Measurements from ENCODE around the gene SSR1.

GRCh38 chr6:7301702-7302101, 11.3 kb downstream of the SSR1 start:
- TF ChIP-seq TAF1 (IDR thresholded peaks at IDR 0.05; ENCODE audit: borderline replicate concordance, insufficient read depth, low read length) (no peak), POLR2AphosphoS5 (IDR thresholded peaks at IDR 0.05; ENCODE audit: low read depth, low read length) (no peak), SIN3A (IDR thresholded peaks at IDR 0.05; ENCODE audit: borderline replicate concordance, insufficient read depth, low read length) (no peak), REST (IDR thresholded peaks at IDR 0.05; ENCODE audit: insufficient read depth in 1 of 2, low read depth in 2 of 2, low read length in 2 of 2) (no peak)

Measured in PFSK-1 (cell line).